ENCODE measurements around the gene CMSS1. TPM values are rescaled to one million over a fixed set of nuclear protein-coding genes. Genes with fewer than 3 reads are reported as not detected.

The CMSS1 gene
- total and polyA plus RNA-seq, 8 donors: 14.4 to 29.9 (median 15.9) TPM

DNA sequence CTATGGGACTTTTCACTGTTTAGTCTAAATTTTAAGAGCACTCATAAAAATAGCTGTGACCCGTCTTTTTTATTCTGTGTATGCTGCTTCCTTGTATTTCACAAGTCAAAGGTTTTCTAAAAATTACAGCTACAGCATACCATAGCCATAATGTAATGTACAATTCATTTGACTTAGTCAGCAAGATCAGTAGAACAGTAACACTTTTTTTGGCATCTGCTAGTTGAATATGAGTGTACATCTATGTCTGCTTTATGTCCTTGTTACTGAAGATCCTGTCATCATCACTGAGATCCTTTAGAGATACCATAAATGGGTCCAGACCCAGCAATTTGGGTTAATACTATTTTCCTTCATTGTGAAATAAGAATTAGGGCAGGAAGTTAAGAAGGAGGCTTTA lies 42.2 kb downstream of the CMSS1 start:
- Histone ChIP-seq H3K9me3 (no peaks in the 10 kb centered on the region), H3K27ac (peak overlapping the region in 2 of 4 donors; percentile 29 to 44), H3K4me3 (no peak overlapping the region), H3K4me1 (peaks cover 0 to 12% (median 0%) of the 10 kb centered on the region in 3 donors), H3K36me3 (no peaks in the 10 kb centered on the region), H3K27me3 (no peaks in the 10 kb centered on the region)
- peak; percentile 47 for FAIRE-seq
- peak in 3 of 4 donors; percentile 31 to 71 (median 65) for ATAC-seq
- DNase-seq: no peak
- 49 to 50% methylated on average over 1 of the region's 1 CpG for WGBS, 2 donors
- TF ChIP-seq, protein P1, sequence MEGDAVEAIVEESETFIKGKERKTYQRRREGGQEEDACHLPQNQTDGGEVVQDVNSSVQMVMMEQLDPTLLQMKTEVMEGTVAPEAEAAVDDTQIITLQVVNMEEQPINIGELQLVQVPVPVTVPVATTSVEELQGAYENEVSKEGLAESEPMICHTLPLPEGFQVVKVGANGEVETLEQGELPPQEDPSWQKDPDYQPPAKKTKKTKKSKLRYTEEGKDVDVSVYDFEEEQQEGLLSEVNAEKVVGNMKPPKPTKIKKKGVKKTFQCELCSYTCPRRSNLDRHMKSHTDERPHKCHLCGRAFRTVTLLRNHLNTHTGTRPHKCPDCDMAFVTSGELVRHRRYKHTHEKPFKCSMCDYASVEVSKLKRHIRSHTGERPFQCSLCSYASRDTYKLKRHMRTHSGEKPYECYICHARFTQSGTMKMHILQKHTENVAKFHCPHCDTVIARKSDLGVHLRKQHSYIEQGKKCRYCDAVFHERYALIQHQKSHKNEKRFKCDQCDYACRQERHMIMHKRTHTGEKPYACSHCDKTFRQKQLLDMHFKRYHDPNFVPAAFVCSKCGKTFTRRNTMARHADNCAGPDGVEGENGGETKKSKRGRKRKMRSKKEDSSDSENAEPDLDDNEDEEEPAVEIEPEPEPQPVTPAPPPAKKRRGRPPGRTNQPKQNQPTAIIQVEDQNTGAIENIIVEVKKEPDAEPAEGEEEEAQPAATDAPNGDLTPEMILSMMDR (IDR thresholded peaks at IDR 0.05): no peak
- intact Hi-C loops (cut with DNase I): no loop called here

DNA sequence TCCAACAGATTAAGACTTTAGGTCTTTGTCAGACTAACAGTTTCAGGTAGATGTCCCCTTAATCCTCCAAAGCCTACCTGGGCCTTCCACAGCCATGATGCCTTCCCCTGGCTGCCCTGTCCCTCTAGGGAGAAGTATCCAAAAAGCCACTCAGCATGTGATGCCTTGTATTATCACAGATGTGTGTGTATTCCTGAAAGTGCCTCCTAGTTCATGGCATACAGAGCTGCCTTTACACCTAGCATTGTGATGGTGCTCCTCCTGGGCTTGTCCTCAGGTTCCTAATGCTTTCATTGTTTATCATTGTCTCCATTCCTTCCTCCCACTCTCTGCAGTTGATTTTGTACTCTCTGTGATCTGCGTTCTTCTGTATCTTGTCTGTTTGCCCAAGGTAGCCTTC lies 43.6 kb downstream of the CMSS1 start:
- H3K4me1 ChIP-seq: peaks cover 0 to 7% (median 0%) of the 10 kb centered on the region in 3 donors
- 83 to 93% methylated on average over 1 of the region's 1 CpG for WGBS, 2 donors
- TF ChIP-seq, protein P1 (IDR thresholded peaks at IDR 0.05): no peak
- FAIRE-seq (no peak), ATAC-seq (peak in 1 of 4 donors; percentile 8), DNase-seq (no peak)
- no peaks in the 10 kb centered on the region for H3K27me3 ChIP-seq
- H3K36me3 ChIP-seq: no peaks in the 10 kb centered on the region
- no peak overlapping the region for H3K27ac ChIP-seq
- no peaks in the 10 kb centered on the region for H3K9me3 ChIP-seq
- no peak overlapping the region for H3K4me3 ChIP-seq
- intact Hi-C loops (cut with DNase I): no loop called here

DNA sequence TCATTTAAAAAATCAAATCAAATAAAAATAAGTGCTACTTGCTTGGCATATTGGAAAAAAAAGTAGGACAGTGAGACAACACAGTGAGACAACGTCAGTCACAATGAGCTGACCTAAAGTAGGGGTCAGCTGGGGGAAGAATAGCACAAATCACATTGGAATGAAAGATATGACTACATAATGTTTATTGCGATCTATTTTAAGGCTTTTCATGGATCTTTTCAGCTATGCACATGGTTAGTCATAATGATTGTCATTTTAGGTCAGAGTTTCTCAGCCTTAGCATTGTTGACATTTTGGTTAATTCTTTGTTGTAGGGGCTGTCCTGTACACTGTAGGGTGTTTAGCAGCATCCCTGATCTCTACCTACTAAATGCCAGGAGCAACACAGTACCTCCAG lies 44.5 kb downstream of the CMSS1 start:
- intact Hi-C loops (cut with DNase I): no loop called here
- Histone ChIP-seq H3K36me3 (no peaks in the 10 kb centered on the region), H3K4me3 (no peak overlapping the region), H3K4me1 (peaks cover 0 to 7% (median 0%) of the 10 kb centered on the region in 3 donors), H3K9me3 (no peaks in the 10 kb centered on the region), H3K27me3 (no peaks in the 10 kb centered on the region), H3K27ac (no peak overlapping the region)
- 85 to 89% methylated on average over 2 of the region's 2 CpGs for WGBS, 2 donors
- FAIRE-seq: no peak
- ATAC-seq: no peak
- TF ChIP-seq, protein P1 (IDR thresholded peaks at IDR 0.05): no peak
- no peak for DNase-seq

DNA sequence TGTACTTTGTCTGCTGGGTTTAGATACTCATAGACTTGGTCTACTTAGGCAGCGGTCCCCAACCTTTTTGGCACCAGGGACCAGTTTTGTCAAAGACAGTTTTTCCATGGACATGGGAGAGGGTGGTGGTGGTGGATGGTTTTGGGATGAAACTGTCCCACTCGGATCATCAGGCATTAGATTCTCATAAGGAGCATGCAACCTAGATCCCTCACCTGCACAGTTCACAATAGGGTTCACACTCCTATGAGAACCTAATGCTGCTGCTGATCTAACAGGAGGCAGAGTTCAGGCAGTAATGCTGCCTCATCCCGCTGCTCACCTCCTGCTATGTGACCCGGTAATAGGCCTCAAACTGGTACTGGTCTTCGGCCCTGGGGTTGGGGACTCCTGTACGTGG lies 45.3 kb downstream of the CMSS1 start:
- no peaks in the 10 kb centered on the region for H3K27me3 ChIP-seq
- no peak overlapping the region for H3K4me3 ChIP-seq
- no peaks in the 10 kb centered on the region for H3K9me3 ChIP-seq
- FAIRE-seq: no peak
- peaks cover 0 to 7% (median 0%) of the 10 kb centered on the region in 3 donors for H3K4me1 ChIP-seq
- intact Hi-C loops (cut with DNase I): no loop called here
- 91 to 92% methylated on average over 6 of the region's 6 CpGs for WGBS, 2 donors
- ATAC-seq: no peak
- no peak overlapping the region for H3K27ac ChIP-seq
- no peak for DNase-seq
- TF ChIP-seq, protein P1 (IDR thresholded peaks at IDR 0.05): no peak
- no peaks in the 10 kb centered on the region for H3K36me3 ChIP-seq

DNA sequence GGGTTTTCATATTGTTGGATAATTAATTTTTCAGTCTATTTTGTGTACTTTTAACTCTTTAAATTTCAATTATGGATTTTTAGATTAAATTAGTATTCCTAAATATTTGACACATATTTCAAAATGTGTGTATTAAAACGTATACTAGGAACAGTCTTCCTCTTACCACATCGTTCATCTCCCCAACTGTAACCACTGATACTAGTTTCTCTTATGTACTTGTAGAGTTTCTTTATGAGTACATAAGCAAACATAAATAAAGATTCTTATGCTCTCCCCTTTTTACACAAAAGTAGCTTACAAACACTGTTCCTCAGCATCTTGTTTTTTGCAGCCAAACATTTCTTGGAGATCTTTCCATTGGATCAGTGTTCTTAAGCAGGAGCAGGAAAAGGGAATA lies 45.9 kb downstream of the CMSS1 start:
- Histone ChIP-seq H3K4me3 (no peak overlapping the region), H3K9me3 (no peaks in the 10 kb centered on the region), H3K36me3 (no peaks in the 10 kb centered on the region), H3K4me1 (peaks cover 0 to 7% (median 0%) of the 10 kb centered on the region in 3 donors), H3K27me3 (no peaks in the 10 kb centered on the region), H3K27ac (no peak overlapping the region)
- intact Hi-C loops (cut with DNase I): no loop called here
- ATAC-seq (no peak), FAIRE-seq (no peak), DNase-seq (no peak)
- TF ChIP-seq, protein P1 (IDR thresholded peaks at IDR 0.05): no peak
- 85 to 86% methylated on average over 2 of the region's 2 CpGs for WGBS, 2 donors
